ENCODE data around the gene UFC1. TPM values are rescaled to one million over a fixed set of nuclear protein-coding genes. Genes with fewer than 3 reads are reported as not detected.

The UFC1 gene
- total and polyA plus RNA-seq, 2 donors from 2014 or later, result 96.9 to 175 TPM

DNA sequence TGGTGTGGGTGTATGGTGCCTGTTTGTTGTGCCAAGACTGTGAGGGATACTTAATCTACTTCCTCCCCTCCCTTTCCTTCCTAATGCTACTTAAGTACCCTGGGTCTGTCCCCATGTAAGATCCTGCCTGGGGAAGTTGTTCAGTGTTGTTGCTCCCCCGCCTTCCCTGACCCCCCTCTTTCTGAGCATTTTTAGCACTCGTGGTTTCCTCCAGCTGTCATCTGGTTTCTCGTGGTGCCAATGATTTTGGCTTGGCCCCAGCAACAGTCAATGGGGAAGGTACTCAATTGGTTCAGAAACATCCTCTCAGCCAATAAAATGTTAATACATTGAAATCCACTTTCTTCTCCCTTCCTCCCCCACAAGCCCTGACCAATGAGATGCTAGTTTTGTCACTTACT, 31.5 kb downstream of the UFC1 start:
- Histone ChIP-seq H3K27me3 (ENCODE audit: control insufficient read depth, insufficient read depth, low read length) (no peaks in the 10 kb centered on the region), H3K4me3 (ENCODE audit: low read length in 3 of 3) (no peak overlapping the region), H3K9ac (ENCODE audit: low read length in 3 of 3) (no peak overlapping the region), H3K36me3 (ENCODE audit: control insufficient read depth in 2 of 3, insufficient read depth in 3 of 3, low read length in 3 of 3) (no peaks in the 10 kb centered on the region), H3K4me1 (ENCODE audit: control insufficient read depth in 2 of 3, insufficient read depth in 2 of 3, low read depth in 1 of 3, low read length in 3 of 3) (peaks cover 0 to 2% (median 0%) of the 10 kb centered on the region in 3 donors), H3K9me3 (ENCODE audit: control insufficient read depth in 2 of 3, insufficient read depth in 1 of 3, low read length in 3 of 3) (no peaks in the 10 kb centered on the region), H3K27ac (ENCODE audit: low read depth in 2 of 2, low read length in 2 of 2) (peak overlapping the region in 1 of 2 donors; percentile 62)
- DNase-seq (peak in 4 of 5 donors; percentile 26 to 87 (median 54)), FAIRE-seq (no peak)
- TF ChIP-seq, protein P1, sequence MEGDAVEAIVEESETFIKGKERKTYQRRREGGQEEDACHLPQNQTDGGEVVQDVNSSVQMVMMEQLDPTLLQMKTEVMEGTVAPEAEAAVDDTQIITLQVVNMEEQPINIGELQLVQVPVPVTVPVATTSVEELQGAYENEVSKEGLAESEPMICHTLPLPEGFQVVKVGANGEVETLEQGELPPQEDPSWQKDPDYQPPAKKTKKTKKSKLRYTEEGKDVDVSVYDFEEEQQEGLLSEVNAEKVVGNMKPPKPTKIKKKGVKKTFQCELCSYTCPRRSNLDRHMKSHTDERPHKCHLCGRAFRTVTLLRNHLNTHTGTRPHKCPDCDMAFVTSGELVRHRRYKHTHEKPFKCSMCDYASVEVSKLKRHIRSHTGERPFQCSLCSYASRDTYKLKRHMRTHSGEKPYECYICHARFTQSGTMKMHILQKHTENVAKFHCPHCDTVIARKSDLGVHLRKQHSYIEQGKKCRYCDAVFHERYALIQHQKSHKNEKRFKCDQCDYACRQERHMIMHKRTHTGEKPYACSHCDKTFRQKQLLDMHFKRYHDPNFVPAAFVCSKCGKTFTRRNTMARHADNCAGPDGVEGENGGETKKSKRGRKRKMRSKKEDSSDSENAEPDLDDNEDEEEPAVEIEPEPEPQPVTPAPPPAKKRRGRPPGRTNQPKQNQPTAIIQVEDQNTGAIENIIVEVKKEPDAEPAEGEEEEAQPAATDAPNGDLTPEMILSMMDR (IDR thresholded peaks at IDR 0.05; ENCODE audit: borderline replicate concordance, extremely low read depth, insufficient read depth), result no peak
- intact Hi-C loops (cut with DNase I), result no loop called here

GRCh38 chr1:161185732-161186311, 32.0 kb downstream of the UFC1 start:
- FAIRE-seq (no peak), DNase-seq (peak in 1 of 5 donors; percentile 29)
- TF ChIP-seq, protein P1 (IDR thresholded peaks at IDR 0.05; ENCODE audit: borderline replicate concordance, extremely low read depth, insufficient read depth), result no peak
- H3K27ac ChIP-seq (ENCODE audit: low read depth in 2 of 2, low read length in 2 of 2), result peak overlapping the region; percentile 7 to 62
- intact Hi-C loops (cut with DNase I), result no loop called here
- H3K9me3 ChIP-seq (ENCODE audit: control insufficient read depth in 2 of 3, insufficient read depth in 1 of 3, low read length in 3 of 3), result no peaks in the 10 kb centered on the region
- H3K27me3 ChIP-seq (ENCODE audit: control insufficient read depth, insufficient read depth, low read length), result no peaks in the 10 kb centered on the region
- H3K9ac ChIP-seq (ENCODE audit: low read length in 3 of 3), result no peak overlapping the region
- no peaks in the 10 kb centered on the region for H3K36me3 ChIP-seq (ENCODE audit: control insufficient read depth in 2 of 3, insufficient read depth in 3 of 3, low read length in 3 of 3)
- H3K4me1 ChIP-seq (ENCODE audit: control insufficient read depth in 2 of 3, insufficient read depth in 2 of 3, low read depth in 1 of 3, low read length in 3 of 3), result peaks cover 0 to 2% (median 0%) of the 10 kb centered on the region in 3 donors
- H3K4me3 ChIP-seq (ENCODE audit: low read length in 3 of 3), result no peak overlapping the region

- H3K27me3 ChIP-seq (ENCODE audit: control insufficient read depth, insufficient read depth, low read length), result no peaks in the 10 kb centered on the region
- H3K27ac ChIP-seq (ENCODE audit: low read depth in 2 of 2, low read length in 2 of 2), result no peak overlapping the region
- no peak overlapping the region for H3K4me3 ChIP-seq (ENCODE audit: low read length in 3 of 3)
- FAIRE-seq, result no peak
- H3K4me1 ChIP-seq (ENCODE audit: control insufficient read depth in 2 of 3, insufficient read depth in 2 of 3, low read depth in 1 of 3, low read length in 3 of 3), result peaks cover 0 to 2% (median 0%) of the 10 kb centered on the region in 3 donors
- no peaks in the 10 kb centered on the region for H3K9me3 ChIP-seq (ENCODE audit: control insufficient read depth in 2 of 3, insufficient read depth in 1 of 3, low read length in 3 of 3)
- intact Hi-C loops (cut with DNase I), result no loop called here
- H3K36me3 ChIP-seq (ENCODE audit: control insufficient read depth in 2 of 3, insufficient read depth in 3 of 3, low read length in 3 of 3), result no peaks in the 10 kb centered on the region
- no peak overlapping the region for H3K9ac ChIP-seq (ENCODE audit: low read length in 3 of 3)
- TF ChIP-seq, protein P1 (IDR thresholded peaks at IDR 0.05; ENCODE audit: borderline replicate concordance, extremely low read depth, insufficient read depth), result no peak
- peak in 1 of 5 donors; percentile 35 for DNase-seq
These were observed 33.5 kb downstream of the UFC1 start for GRCh38 chr1:161187311-161187710.

GRCh38 chr1:161188381-161188780, 34.6 kb downstream of the UFC1 start:
- no peak for DNase-seq
- Histone ChIP-seq H3K36me3 (ENCODE audit: control insufficient read depth in 2 of 3, insufficient read depth in 3 of 3, low read length in 3 of 3) (no peaks in the 10 kb centered on the region), H3K27ac (ENCODE audit: low read depth in 2 of 2, low read length in 2 of 2) (no peak overlapping the region), H3K4me1 (ENCODE audit: control insufficient read depth in 2 of 3, insufficient read depth in 2 of 3, low read depth in 1 of 3, low read length in 3 of 3) (peaks cover 0 to 5% (median 2%) of the 10 kb centered on the region in 3 donors), H3K4me3 (ENCODE audit: low read length in 3 of 3) (no peak overlapping the region), H3K9me3 (ENCODE audit: control insufficient read depth in 2 of 3, insufficient read depth in 1 of 3, low read length in 3 of 3) (no peaks in the 10 kb centered on the region), H3K27me3 (ENCODE audit: control insufficient read depth, insufficient read depth, low read length) (no peaks in the 10 kb centered on the region), H3K9ac (ENCODE audit: low read length in 3 of 3) (no peak overlapping the region)
- FAIRE-seq, result no peak
- intact Hi-C loops (cut with DNase I), result no loop called here
- TF ChIP-seq, protein P1 (IDR thresholded peaks at IDR 0.05; ENCODE audit: borderline replicate concordance, extremely low read depth, insufficient read depth), result no peak
